MCF 10A (cell line): ENCODE results near the gene GGACT. TPM values are rescaled to one million over a fixed set of nuclear protein-coding genes. Genes with fewer than 3 reads are reported as not detected.

Experiments
- BruUV-seq: library from RNA; stranded (reverse); fragments of 400-500 nt; replicated peaks from 2 replicates; lab custom pipeline; 2021; lab: Mats Ljungman, UMichigan
- CTCF ChIA-PET: fragments of 300-600 bp; sonication (Branson Sonifier 250); formaldehyde crosslinking; extraction: SDS; loops from one replicate; lab custom pipeline; 2021; ENCODE audit warnings: antibody characterized with exemption, inconsistent platforms; lab: Yijun Ruan, JAX
- POLR2A ChIA-PET: fragments of 300-600, 350-650 bp; sonication (Branson Sonifier 250); formaldehyde crosslinking; extraction: SDS; loops from one replicate; lab custom pipeline; 2020; ENCODE audit warnings: antibody characterized with exemption, inconsistent platforms; lab: Yijun Ruan, JAX
- DNase-seq: peaks from one replicate; pipeline ENCODE4 v3.0.0-alpha.2; 2018; ENCODE audit not compliant: unreplicated experiment
- H3K27ac Mint-ChIP-seq: one replicate; pipeline ENCODE4 v1.8.0; 2022; ENCODE audit warnings: mild to moderate bottlenecking, low read depth, mixed read lengths; ENCODE audit not compliant: unreplicated experiment
- H3K27me3 Mint-ChIP-seq: one replicate; pipeline ENCODE4 v1.8.0; 2022; ENCODE audit warnings: mixed read lengths; ENCODE audit not compliant: insufficient read depth, unreplicated experiment
- H3K36me3 Mint-ChIP-seq: one replicate; pipeline ENCODE4 v1.8.0; 2022; ENCODE audit warnings: mild to moderate bottlenecking, moderate library complexity, mixed read lengths; ENCODE audit not compliant: insufficient read depth, unreplicated experiment
- H3K4me1 Mint-ChIP-seq: one replicate; pipeline ENCODE4 v1.8.0; 2022; ENCODE audit warnings: mixed read lengths; ENCODE audit not compliant: insufficient read depth, unreplicated experiment
- H3K4me3 Mint-ChIP-seq: one replicate; pipeline ENCODE4 v1.8.0; 2022; ENCODE audit warnings: mild to moderate bottlenecking, moderate library complexity, mixed read lengths; ENCODE audit not compliant: unreplicated experiment
- H3K9me3 Mint-ChIP-seq: one replicate; pipeline ENCODE4 v1.8.0; 2022; ENCODE audit warnings: mixed read lengths; ENCODE audit not compliant: unreplicated experiment
- intact Hi-C: fragments of 100-400 bp; cut with micrococcal nuclease; formaldehyde crosslinking; loops from 2 replicates; pipeline ENCODE4 v1.14.1; 2022
- total RNA-seq: library from RNA; stranded (reverse); gene quantifications from 2 replicates; pipeline ENCODE4 v1.2.3, GENCODE V29; 2022
- TF ChIP-seq, protein P1 (sequence below): fragments of 200-600 bp; IDR thresholded peaks from one replicate; pipeline ENCODE4 v1.8.0; 2022; ENCODE audit warnings: antibody characterized with exemption, mild to moderate bottlenecking; ENCODE audit not compliant: unreplicated experiment

GGACT gene
- total RNA-seq, 1 experiment from 2014 or later = 8.1 TPM

DNA sequence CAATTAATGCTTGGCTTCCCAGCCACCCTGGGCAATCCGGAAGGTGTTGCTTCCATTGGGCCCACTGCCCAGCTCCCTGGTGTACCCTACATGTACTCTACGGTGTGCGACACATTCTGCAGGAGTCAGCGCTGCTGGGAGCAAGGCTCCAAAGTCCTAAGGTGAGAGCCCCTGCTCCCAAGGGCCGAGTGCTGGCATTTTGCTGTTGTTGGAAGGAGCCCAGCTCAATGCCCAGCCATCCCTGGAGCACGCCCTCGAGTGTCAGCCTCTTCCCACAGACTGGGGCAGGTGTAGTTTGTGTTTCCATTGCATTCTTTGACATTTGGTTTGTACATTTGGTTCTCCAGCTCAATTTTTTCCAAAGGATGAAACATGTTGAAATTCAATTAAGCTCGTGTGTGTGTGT is 64.6 kb downstream of the GGACT start:
- no TSS peak for BruUV-seq
- ChIA-PET CTCF (interaction anchor here (0.6 to 3.0 kb wide), 5 partner anchors 9 to 700 kb away, joined by 3 to 19 read pairs (median 3); no protein-coding TSS in a partner anchor), POLR2A (no interaction called here)
- TF ChIP-seq, protein P1, sequence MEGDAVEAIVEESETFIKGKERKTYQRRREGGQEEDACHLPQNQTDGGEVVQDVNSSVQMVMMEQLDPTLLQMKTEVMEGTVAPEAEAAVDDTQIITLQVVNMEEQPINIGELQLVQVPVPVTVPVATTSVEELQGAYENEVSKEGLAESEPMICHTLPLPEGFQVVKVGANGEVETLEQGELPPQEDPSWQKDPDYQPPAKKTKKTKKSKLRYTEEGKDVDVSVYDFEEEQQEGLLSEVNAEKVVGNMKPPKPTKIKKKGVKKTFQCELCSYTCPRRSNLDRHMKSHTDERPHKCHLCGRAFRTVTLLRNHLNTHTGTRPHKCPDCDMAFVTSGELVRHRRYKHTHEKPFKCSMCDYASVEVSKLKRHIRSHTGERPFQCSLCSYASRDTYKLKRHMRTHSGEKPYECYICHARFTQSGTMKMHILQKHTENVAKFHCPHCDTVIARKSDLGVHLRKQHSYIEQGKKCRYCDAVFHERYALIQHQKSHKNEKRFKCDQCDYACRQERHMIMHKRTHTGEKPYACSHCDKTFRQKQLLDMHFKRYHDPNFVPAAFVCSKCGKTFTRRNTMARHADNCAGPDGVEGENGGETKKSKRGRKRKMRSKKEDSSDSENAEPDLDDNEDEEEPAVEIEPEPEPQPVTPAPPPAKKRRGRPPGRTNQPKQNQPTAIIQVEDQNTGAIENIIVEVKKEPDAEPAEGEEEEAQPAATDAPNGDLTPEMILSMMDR = no peak
- Mint-ChIP-seq H3K4me1 (no peaks in the 10 kb centered on the region), H3K36me3 (peaks cover 7% of the 10 kb centered on the region), H3K27ac (no peak overlapping the region), H3K27me3 (no peaks in the 10 kb centered on the region), H3K9me3 (no peaks in the 10 kb centered on the region), H3K4me3 (no peak overlapping the region)
- no peak for DNase-seq
- intact Hi-C loops = no loop called here

DNA sequence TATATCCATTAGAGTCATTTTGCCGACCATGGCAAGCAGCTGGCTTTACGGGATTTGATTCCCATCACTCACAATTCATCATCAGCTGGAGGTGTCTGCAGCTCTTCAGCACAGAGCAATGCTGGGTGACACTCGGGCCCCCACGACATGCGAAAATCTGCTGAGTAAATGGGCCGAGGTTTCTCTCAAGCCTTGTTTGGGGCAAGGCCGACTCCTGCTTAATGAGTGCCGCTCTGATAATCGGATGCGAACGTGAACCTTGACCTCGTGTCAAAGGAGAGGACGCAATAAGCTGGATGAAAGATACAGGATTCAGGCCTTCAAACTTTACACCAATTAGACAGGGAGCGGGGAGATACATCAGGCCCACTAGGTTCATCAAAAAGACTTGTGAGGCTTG is 65.2 kb downstream of the GGACT start:
- H3K4me1 Mint-ChIP-seq = no peaks in the 10 kb centered on the region
- peaks cover 7% of the 10 kb centered on the region for H3K36me3 Mint-ChIP-seq
- H3K9me3 Mint-ChIP-seq = no peaks in the 10 kb centered on the region
- no peak overlapping the region for H3K4me3 Mint-ChIP-seq
- TF ChIP-seq, protein P1 = no peak
- no peak overlapping the region for H3K27ac Mint-ChIP-seq
- POLR2A ChIA-PET = interaction anchor here (0.6 kb wide), 1 partner anchor 527 kb away, joined by 3 read pairs; no protein-coding TSS in a partner anchor
- intact Hi-C loops = no loop called here
- no peak for DNase-seq
- no peaks in the 10 kb centered on the region for H3K27me3 Mint-ChIP-seq
- CTCF ChIA-PET = interaction anchor here (0.7 to 3.0 kb wide), 4 partner anchors 9 to 1347 kb away, joined by 3 to 19 read pairs (median 4); no protein-coding TSS in a partner anchor
- BruUV-seq = no TSS peak

DNA sequence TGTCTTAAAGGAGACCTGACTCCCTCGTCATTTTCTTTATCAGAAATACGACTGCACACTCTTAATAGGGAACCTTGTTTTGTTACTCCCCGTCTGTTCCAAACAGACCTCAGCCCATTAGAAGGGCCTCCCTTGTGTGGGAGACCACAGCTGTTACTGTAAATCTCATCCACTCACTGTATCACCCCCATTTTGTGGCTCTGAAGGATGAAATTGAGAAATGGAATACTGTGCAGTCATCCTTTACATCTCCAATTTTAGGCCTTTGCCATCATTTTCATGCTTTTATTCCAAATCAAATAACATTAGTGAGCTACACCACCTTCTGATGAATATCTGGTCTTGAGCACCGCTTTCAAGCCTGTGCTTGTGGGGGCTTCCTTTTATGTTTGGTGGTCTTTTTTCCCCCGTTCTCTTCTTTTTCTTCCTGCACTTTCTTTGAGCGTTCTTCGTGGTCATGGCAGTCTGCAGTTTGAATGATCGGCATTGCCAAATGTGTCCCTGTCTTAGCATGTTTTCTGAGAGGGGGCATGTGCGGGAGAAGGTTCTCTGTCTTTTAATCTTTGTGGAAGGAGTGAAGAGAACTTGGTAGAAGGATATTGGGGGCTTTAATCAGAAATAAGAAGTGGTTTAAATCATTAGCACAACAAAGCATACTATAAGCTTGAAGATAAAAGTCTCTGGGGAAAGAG is 65.8 kb downstream of the GGACT start:
- no TSS peak for BruUV-seq
- DNase-seq = no peak
- Mint-ChIP-seq H3K4me1 (no peaks in the 10 kb centered on the region), H3K27me3 (no peaks in the 10 kb centered on the region), H3K27ac (no peak overlapping the region), H3K9me3 (no peaks in the 10 kb centered on the region), H3K4me3 (no peak overlapping the region), H3K36me3 (peaks cover 2% of the 10 kb centered on the region)
- intact Hi-C loops = no loop called here
- TF ChIP-seq, protein P1 = no peak
- POLR2A ChIA-PET = interaction anchor here (0.6 kb wide), 2 partner anchors 526 to 1101 kb away, joined by 3 read pairs; no protein-coding TSS in a partner anchor
- CTCF ChIA-PET = interaction anchor here (0.7 to 1.4 kb wide), 4 partner anchors 10 to 1346 kb away, joined by 3 to 6 read pairs (median 4); no protein-coding TSS in a partner anchor

DNA sequence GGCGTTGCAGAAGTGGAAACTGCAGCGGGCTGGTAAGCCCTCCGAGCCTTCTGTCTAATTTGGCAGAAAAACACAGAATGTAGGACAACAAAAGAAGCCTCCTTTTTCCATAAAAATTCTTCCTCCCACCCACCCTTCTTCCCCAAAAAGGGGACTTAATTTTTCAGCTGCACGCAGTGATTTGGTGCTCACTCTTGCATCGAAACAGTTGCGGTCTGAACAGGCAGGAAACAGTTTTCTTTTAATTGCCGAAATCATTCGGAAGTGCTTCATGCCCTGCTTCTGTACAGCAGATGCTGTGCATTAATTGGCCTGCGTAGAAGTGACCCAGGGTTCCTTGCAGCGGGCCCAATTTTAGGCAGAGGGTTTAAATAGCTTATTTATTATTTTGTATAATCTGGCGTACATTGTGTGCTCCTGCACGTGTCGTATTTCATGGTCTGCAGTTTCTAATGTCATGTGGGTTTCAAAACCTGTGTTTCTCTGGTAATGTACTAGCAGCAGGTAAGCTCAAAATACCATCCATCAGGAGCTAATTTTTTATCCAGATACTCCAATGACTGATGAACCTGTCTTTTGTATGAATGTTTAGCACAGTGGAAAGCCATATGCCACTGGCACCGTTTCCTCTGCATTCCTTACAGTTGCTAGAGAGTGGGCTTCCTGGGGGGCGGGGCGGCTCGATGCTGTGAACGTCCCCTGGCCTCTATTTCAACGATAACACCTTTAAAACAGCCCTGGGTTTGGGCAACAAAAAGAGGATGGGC is 66.6 kb downstream of the GGACT start:
- CTCF ChIA-PET = interaction anchor here (1.0 to 1.2 kb wide), 2 partner anchors 606 to 607 kb away, joined by 3 to 4 read pairs; no protein-coding TSS in a partner anchor
- Mint-ChIP-seq H3K4me3 (no peak overlapping the region), H3K27ac (no peak overlapping the region), H3K27me3 (no peaks in the 10 kb centered on the region), H3K9me3 (no peaks in the 10 kb centered on the region), H3K36me3 (no peaks in the 10 kb centered on the region), H3K4me1 (no peaks in the 10 kb centered on the region)
- intact Hi-C loops = no loop called here
- no TSS peak for BruUV-seq
- POLR2A ChIA-PET = no interaction called here
- no peak for DNase-seq
- TF ChIP-seq, protein P1 = no peak
